HCT116 (cell line): ENCODE data around the gene RCOR1. TPM values are rescaled to one million over a fixed set of nuclear protein-coding genes. Genes with fewer than 3 reads are reported as not detected.

ENCODE experiments used
- ATAC-seq: fragments of 200-7000 bp; cut with Tn5 transposase; 2 replicates; pipeline ENCODE4 v1.9.1; 2020; ENCODE audit warnings: mild to moderate bottlenecking, moderate library complexity
- BruUV-seq: library from RNA; stranded (reverse); fragments of 400-500 nt; replicated peaks from 2 replicates; lab custom pipeline; 2021; lab: Mats Ljungman, UMichigan
- CTCF ChIA-PET: fragments of 300-600 bp; sonication (Branson Sonifier 250); formaldehyde crosslinking; loops from one replicate; lab custom pipeline; 2021; ENCODE audit warnings: antibody characterized with exemption; lab: Charles Lee
- POLR2A ChIA-PET: fragments of 300-600, 350-600 bp; sonication (Branson Sonifier 250); formaldehyde crosslinking; loops from one replicate; lab custom pipeline; 2021; ENCODE audit warnings: antibody characterized with exemption; lab: Charles Lee
- RAD21 ChIA-PET, 2 experiments: fragments of 300-600 bp; sonication (Branson Sonifier 250); formaldehyde crosslinking; loops; one replicate each; lab custom pipeline; 2023; ENCODE audit warnings: low total read pairs in 2 of 2; ENCODE audit not compliant: uncharacterized antibody in 2 of 2, unreplicated experiment in 2 of 2, low non-redundant PET in 1 of 2; lab: Charles Lee
- DNase-seq: peaks from one replicate; pipeline ENCODE4 v3.0.0-alpha.2; 2010; ENCODE audit warnings: low read depth, low spot score
- H2AFZ ChIP-seq: fragments of 200-600 bp; shearing (Covaris generic), sonication (generic); 2 replicates; pipeline ENCODE4 v1.6.1; 2017; ENCODE audit warnings: low read depth, mixed run types, mixed read lengths, antibody characterized with exemption, low read length; ENCODE audit not compliant: poor library complexity, severe bottlenecking
- H3K27ac ChIP-seq: 2 replicates; pipeline ENCODE4 v1.5.1; 2012; ENCODE audit warnings: low read depth, low read length
- H3K27me3 ChIP-seq: fragments of 200-600 bp; sonication (generic); 2 replicates; pipeline ENCODE4 v1.6.1; 2016; ENCODE audit warnings: mixed run types, low read length, mixed read lengths; ENCODE audit not compliant: insufficient read depth
- H3K36me3 ChIP-seq, 2 experiments: fragments of 200-500 bp in 1 of 2; fragments of 200-600 bp in 1 of 2; sonication (Bioruptor generic) in 1 of 2; sonication (generic) in 1 of 2; 2 replicates each; pipeline versions ENCODE4 v1.5.1 to v1.6.1; 2014 to 2016; ENCODE audit warnings: low read length in 2 of 2, inconsistent platforms in 1 of 2, mixed read lengths in 1 of 2, mixed run types in 1 of 2; ENCODE audit not compliant: insufficient read depth in 2 of 2, control insufficient read depth in 1 of 2
- H3K4me1 ChIP-seq, 2 experiments: fragments of 200-600 bp in 1 of 2; sonication (generic) in 1 of 2; 2 replicates each; pipeline versions ENCODE4 v1.5.1 to v1.6.1; 2012 to 2017; ENCODE audit warnings: low read length in 2 of 2, inconsistent platforms in 1 of 2, mild to moderate bottlenecking in 1 of 2, mixed read lengths in 1 of 2, mixed run types in 1 of 2, moderate library complexity in 1 of 2; ENCODE audit not compliant: insufficient read depth in 2 of 2, control insufficient read depth in 1 of 2
- H3K4me2 ChIP-seq: fragments of 200-600 bp; sonication (generic); 2 replicates; pipeline ENCODE4 v1.6.1; 2017; ENCODE audit warnings: mixed run types, low read length, mixed read lengths
- H3K4me3 ChIP-seq, 2 experiments: fragments of 200-600 bp in 1 of 2; sonication (generic) in 1 of 2; replicated peaks in 1 of 2; 2 replicates each; pipeline ENCODE4 v1.5.1; 2011 to 2016; ENCODE audit warnings: low read length in 2 of 2, control low read depth in 1 of 2, low read depth in 1 of 2, mild to moderate bottlenecking in 1 of 2, mixed read lengths in 1 of 2, mixed run types in 1 of 2
- H3K79me2 ChIP-seq: fragments of 200-600 bp; sonication (generic); 2 replicates; pipeline ENCODE4 v1.6.1; 2017; ENCODE audit warnings: mild to moderate bottlenecking, mixed run types, low read length, moderate library complexity, mixed read lengths; ENCODE audit not compliant: insufficient read depth
- H3K9ac ChIP-seq: fragments of 200-600 bp; sonication (generic); 2 replicates; pipeline ENCODE4 v1.6.1; 2016; ENCODE audit warnings: low read length, mixed read lengths
- H3K9me2 ChIP-seq: fragments of 200-600 bp; sonication (generic), shearing (Covaris generic); 2 replicates; pipeline ENCODE4 v1.6.1; 2017; ENCODE audit warnings: mixed run types, mild to moderate bottlenecking, moderate library complexity; ENCODE audit not compliant: insufficient read depth
- H3K9me3 ChIP-seq, 2 experiments: fragments of 200-500 bp in 1 of 2; fragments of 200-600 bp in 1 of 2; sonication (Bioruptor generic) in 1 of 2; sonication (generic) in 1 of 2; 2 replicates each; pipeline ENCODE4 v1.6.1; 2014 to 2017; ENCODE audit warnings: low read length in 2 of 2, mixed read lengths in 2 of 2, inconsistent platforms in 1 of 2, low read depth in 1 of 2, mild to moderate bottlenecking in 1 of 2, mixed run types in 1 of 2, moderate library complexity in 1 of 2; ENCODE audit not compliant: control insufficient read depth in 1 of 2, insufficient read depth in 1 of 2
- H4K20me1 ChIP-seq: fragments of 200-600 bp; sonication (generic), shearing (Covaris generic); 2 replicates; pipeline ENCODE4 v1.6.1; 2017; ENCODE audit warnings: mixed run types, mild to moderate bottlenecking, moderate library complexity; ENCODE audit not compliant: insufficient read depth
- CBX3 ChIP-seq: IDR thresholded peaks from 2 replicates; pipeline ENCODE4 v1.6.1; 2012; ENCODE audit warnings: low read depth
- CEBPB ChIP-seq: IDR thresholded peaks from 2 replicates; pipeline ENCODE4 v1.6.1; 2012; ENCODE audit warnings: low read depth
- EGR1 ChIP-seq: IDR thresholded peaks from 2 replicates; pipeline ENCODE4 v1.6.1; 2012; ENCODE audit warnings: low read depth
- EZH2 ChIP-seq: fragments of 200-600 bp; sonication (generic); IDR thresholded peaks from 2 replicates; pipeline ENCODE4 v1.6.1; 2017; ENCODE audit warnings: antibody characterized with exemption, mixed run types
- FOSL1 ChIP-seq: IDR thresholded peaks from 2 replicates; pipeline ENCODE4 v1.6.1; 2012; ENCODE audit warnings: low read depth
- POLR2A ChIP-seq: IDR thresholded peaks from 2 replicates; pipeline ENCODE4 v1.7.0; 2011; ENCODE audit warnings: borderline replicate concordance; ENCODE audit not compliant: insufficient read depth, insufficient read length; ENCODE audit errors: extremely low read depth
- POLR2AphosphoS5 ChIP-seq: IDR thresholded peaks from 2 replicates; pipeline ENCODE4 v1.6.1; 2011; ENCODE audit warnings: mild to moderate bottlenecking, low read depth, low read length, moderate library complexity
- REST ChIP-seq: IDR thresholded peaks from 2 replicates; pipeline ENCODE4 v1.6.1; 2012; ENCODE audit warnings: low read depth
- ZNF274 ChIP-seq: fragments of 200-500 bp; sonication (Bioruptor generic); IDR thresholded peaks from 2 replicates; pipeline ENCODE4 v1.6.1; 2014; ENCODE audit warnings: mild to moderate bottlenecking, low read depth, low read length, inconsistent platforms
- intact Hi-C: fragments of 100-400 bp; cut with micrococcal nuclease; formaldehyde crosslinking; loops from 2 replicates; pipeline ENCODE4 v1.10.0; 2022
- total RNA-seq: library from RNA; stranded (reverse); gene quantifications from one replicate; pipeline ENCODE4 v1.2.1, GENCODE V29; 2021; ENCODE audit not compliant: unreplicated experiment
- TF ChIP-seq, protein P1 (sequence below), 3 experiments: fragments of 200-600 bp in 1 of 3; sonication (generic) in 1 of 3; IDR thresholded peaks in 2 of 3; conservative IDR thresholded peaks in 1 of 3; 2 replicates each; pipeline ENCODE4 v1.5.1; 2012 to 2017; ENCODE audit warnings: low read depth in 2 of 3, low read length in 2 of 3, antibody characterized with exemption in 1 of 3, borderline replicate concordance in 1 of 3, control low read depth in 1 of 3, mild to moderate bottlenecking in 1 of 3, mixed read lengths in 1 of 3, mixed run types in 1 of 3, moderate library complexity in 1 of 3; ENCODE audit not compliant: insufficient read depth in 1 of 3
- TF ChIP-seq, protein P2 (sequence below): IDR thresholded peaks from 2 replicates; pipeline ENCODE4 v1.6.1; 2011; ENCODE audit warnings: mild to moderate bottlenecking, low read length, moderate library complexity; ENCODE audit not compliant: insufficient replicate concordance; ENCODE audit errors: extremely low read depth
- TF ChIP-seq, protein P3 (sequence below): IDR thresholded peaks from 2 replicates; pipeline ENCODE4 v1.6.1; 2012
- TF ChIP-seq, protein P4 (sequence below): IDR thresholded peaks from 2 replicates; pipeline ENCODE4 v1.6.1; 2012

RCOR1 gene
- total RNA-seq, 1 experiment from 2014 or later, result 30.7 TPM

DNA sequence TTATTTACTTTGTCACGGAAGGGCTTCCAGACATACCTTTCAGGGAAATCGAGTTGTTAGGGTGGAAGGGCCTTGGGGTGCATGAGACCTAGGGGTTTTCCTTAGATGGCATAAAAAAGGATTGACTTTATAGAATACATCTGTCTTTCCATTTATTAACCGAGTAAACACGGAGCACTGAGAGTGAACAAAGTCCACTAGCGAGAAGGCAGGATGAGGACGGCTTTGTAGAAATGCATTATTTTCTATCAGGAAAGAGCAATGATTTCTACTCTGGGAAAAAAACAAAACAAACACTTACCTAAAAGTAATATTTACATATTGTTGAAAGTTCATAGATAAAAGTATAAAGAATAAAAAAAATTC, 91.8 kb downstream of the RCOR1 start (continued):
- TF ChIP-seq, protein P1, sequence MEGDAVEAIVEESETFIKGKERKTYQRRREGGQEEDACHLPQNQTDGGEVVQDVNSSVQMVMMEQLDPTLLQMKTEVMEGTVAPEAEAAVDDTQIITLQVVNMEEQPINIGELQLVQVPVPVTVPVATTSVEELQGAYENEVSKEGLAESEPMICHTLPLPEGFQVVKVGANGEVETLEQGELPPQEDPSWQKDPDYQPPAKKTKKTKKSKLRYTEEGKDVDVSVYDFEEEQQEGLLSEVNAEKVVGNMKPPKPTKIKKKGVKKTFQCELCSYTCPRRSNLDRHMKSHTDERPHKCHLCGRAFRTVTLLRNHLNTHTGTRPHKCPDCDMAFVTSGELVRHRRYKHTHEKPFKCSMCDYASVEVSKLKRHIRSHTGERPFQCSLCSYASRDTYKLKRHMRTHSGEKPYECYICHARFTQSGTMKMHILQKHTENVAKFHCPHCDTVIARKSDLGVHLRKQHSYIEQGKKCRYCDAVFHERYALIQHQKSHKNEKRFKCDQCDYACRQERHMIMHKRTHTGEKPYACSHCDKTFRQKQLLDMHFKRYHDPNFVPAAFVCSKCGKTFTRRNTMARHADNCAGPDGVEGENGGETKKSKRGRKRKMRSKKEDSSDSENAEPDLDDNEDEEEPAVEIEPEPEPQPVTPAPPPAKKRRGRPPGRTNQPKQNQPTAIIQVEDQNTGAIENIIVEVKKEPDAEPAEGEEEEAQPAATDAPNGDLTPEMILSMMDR (IDR thresholded peaks at IDR 0.05 in 2 of 3, conservative IDR thresholded peaks at IDR 0.05 in 1 of 3; ENCODE audit: borderline replicate concordance in 1 of 3, insufficient read depth in 1 of 3, low read depth in 2 of 3, low read length in 2 of 3), result no peak
- no peak for TF ChIP-seq POLR2AphosphoS5

GRCh38 chr14:102686196-102686801, 93.8 kb downstream of the RCOR1 start:
- BruUV-seq, result no TSS peak
- no peaks in the 10 kb centered on the region for H3K4me1 ChIP-seq
- no peaks in the 10 kb centered on the region for H4K20me1 ChIP-seq
- no peak overlapping the region for H3K9ac ChIP-seq
- H2AFZ ChIP-seq, result no peak overlapping the region
- ChIA-PET RAD21 (no interaction called here), CTCF (interaction anchor here (2.0 kb wide), 1 partner anchor 9 kb away, joined by 12 read pairs; no protein-coding TSS in a partner anchor), POLR2A (no interaction called here)
- no peaks in the 10 kb centered on the region for H3K9me2 ChIP-seq
- intact Hi-C loops, result no loop called here
- H3K27ac ChIP-seq, result no peak overlapping the region
- no peaks in the 10 kb centered on the region for H3K9me3 ChIP-seq
- ATAC-seq, result no peak
- peaks cover 87% of the 10 kb centered on the region for H3K79me2 ChIP-seq
- no peak overlapping the region for H3K4me3 ChIP-seq
- H3K4me2 ChIP-seq, result no peak overlapping the region
- DNase-seq, result no peak
- peaks cover 3% of the 10 kb centered on the region in 2 experiments; a peak in 1 of 4 replicates for H3K36me3 ChIP-seq
- H3K27me3 ChIP-seq, result no peaks in the 10 kb centered on the region
- TF ChIP-seq EZH2, result no peak
- TF ChIP-seq CEBPB, result no peak
- TF ChIP-seq, protein P1 (IDR thresholded peaks at IDR 0.05 in 2 of 3, conservative IDR thresholded peaks at IDR 0.05 in 1 of 3; ENCODE audit: borderline replicate concordance in 1 of 3, insufficient read depth in 1 of 3, low read depth in 2 of 3, low read length in 2 of 3), result no peak
- no peak for TF ChIP-seq CBX3
- TF ChIP-seq REST, result no peak
- no peak for TF ChIP-seq FOSL1
- no peak for TF ChIP-seq EGR1
- TF ChIP-seq, protein P2, sequence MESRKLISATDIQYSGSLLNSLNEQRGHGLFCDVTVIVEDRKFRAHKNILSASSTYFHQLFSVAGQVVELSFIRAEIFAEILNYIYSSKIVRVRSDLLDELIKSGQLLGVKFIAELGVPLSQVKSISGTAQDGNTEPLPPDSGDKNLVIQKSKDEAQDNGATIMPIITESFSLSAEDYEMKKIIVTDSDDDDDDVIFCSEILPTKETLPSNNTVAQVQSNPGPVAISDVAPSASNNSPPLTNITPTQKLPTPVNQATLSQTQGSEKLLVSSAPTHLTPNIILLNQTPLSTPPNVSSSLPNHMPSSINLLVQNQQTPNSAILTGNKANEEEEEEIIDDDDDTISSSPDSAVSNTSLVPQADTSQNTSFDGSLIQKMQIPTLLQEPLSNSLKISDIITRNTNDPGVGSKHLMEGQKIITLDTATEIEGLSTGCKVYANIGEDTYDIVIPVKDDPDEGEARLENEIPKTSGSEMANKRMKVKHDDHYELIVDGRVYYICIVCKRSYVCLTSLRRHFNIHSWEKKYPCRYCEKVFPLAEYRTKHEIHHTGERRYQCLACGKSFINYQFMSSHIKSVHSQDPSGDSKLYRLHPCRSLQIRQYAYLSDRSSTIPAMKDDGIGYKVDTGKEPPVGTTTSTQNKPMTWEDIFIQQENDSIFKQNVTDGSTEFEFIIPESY, result no peak
- TF ChIP-seq, protein P3, sequence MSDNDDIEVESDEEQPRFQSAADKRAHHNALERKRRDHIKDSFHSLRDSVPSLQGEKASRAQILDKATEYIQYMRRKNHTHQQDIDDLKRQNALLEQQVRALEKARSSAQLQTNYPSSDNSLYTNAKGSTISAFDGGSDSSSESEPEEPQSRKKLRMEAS, result no peak
- TF ChIP-seq ZNF274, result no peak
- TF ChIP-seq, protein P4, sequence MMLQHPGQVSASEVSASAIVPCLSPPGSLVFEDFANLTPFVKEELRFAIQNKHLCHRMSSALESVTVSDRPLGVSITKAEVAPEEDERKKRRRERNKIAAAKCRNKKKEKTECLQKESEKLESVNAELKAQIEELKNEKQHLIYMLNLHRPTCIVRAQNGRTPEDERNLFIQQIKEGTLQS, result no peak
- TF ChIP-seq POLR2A, result no peak
